Kidney (tissue), 14 donors: Measurements from ENCODE around the gene ZNF254. TPM values are rescaled to one million over a fixed set of nuclear protein-coding genes. Genes with fewer than 3 reads are reported as not detected.

Source experiments
- DNase-seq, 5 donors: peaks; one replicate each; pipeline ENCODE4 v3.0.0-alpha.2; 2013 to 2020
- FAIRE-seq: peaks from 2 replicates; lab custom pipeline; 2012; peaks lifted over from hg19 to GRCh38; lab: Jason Lieb, UNC
- H3K27ac ChIP-seq, 2 donors: one replicate each; pipeline ENCODE4 v1.7.0; 2013; ENCODE audit warnings: low read depth in 2 of 2, low read length in 2 of 2, inconsistent platforms in 1 of 2
- H3K27me3 ChIP-seq: one replicate; pipeline ENCODE4 v1.7.1; 2013; ENCODE audit warnings: low read length, inconsistent platforms; ENCODE audit not compliant: control insufficient read depth, insufficient read depth
- H3K36me3 ChIP-seq, 3 donors: one replicate each; pipeline versions ENCODE4 v1.7.0 to v1.7.1; 2013; ENCODE audit warnings: low read length in 3 of 3, control low read depth in 1 of 3, inconsistent platforms in 1 of 3; ENCODE audit not compliant: insufficient read depth in 3 of 3, control insufficient read depth in 2 of 3
- H3K4me1 ChIP-seq, 3 donors: one replicate each; pipeline versions ENCODE4 v1.7.0 to v1.7.1; 2013; ENCODE audit warnings: low read length in 3 of 3, inconsistent platforms in 1 of 3, low read depth in 1 of 3; ENCODE audit not compliant: control insufficient read depth in 2 of 3, insufficient read depth in 2 of 3
- H3K4me3 ChIP-seq, 3 donors: one replicate each; pipeline versions ENCODE4 v1.7.0 to v1.8.1; 2013; ENCODE audit warnings: low read length in 3 of 3, control low read depth in 1 of 3, inconsistent platforms in 1 of 3
- H3K9ac ChIP-seq, 3 donors: one replicate each; pipeline versions ENCODE4 v1.7.0 to v1.7.1; 2013; ENCODE audit warnings: low read length in 3 of 3, control low read depth in 1 of 3, inconsistent platforms in 1 of 3
- H3K9me3 ChIP-seq, 3 donors: one replicate each; pipeline versions ENCODE4 v1.7.0 to v1.7.1; 2013; ENCODE audit warnings: low read length in 3 of 3, control low read depth in 1 of 3, inconsistent platforms in 1 of 3; ENCODE audit not compliant: control insufficient read depth in 2 of 3, insufficient read depth in 1 of 3
- intact Hi-C: fragments of 100-400 bp; cut with DNase I; formaldehyde crosslinking; loops from one replicate; pipeline ENCODE4 v1.11.1; 2022
- polyA plus RNA-seq: library from polyadenylated mRNA; stranded (reverse); fragments of 350-450 nt; fragmentation: Illumina TruSeq; extraction: RNeasy Lipid Tissue Mini Kit (QIAGEN cat#74804); gene quantifications from one replicate; pipeline ENCODE4 v1.2.3, GENCODE V29; 2014; ENCODE audit warnings: low read depth, low replicate concordance; ENCODE audit not compliant: insufficient read depth
- total RNA-seq: library from RNA; stranded (reverse); fragmentation: NEBNext Ultra II Directional; extraction: Animal tissue kit (Norgen Biotek cat#: 25700); gene quantifications from one replicate; pipeline ENCODE4 v1.2.1, GENCODE V29; 2021
- TF ChIP-seq, protein P1 (sequence below): IDR thresholded peaks from 3 replicates; pipeline ENCODE4 v1.5.1; 2012; ENCODE audit warnings: mild to moderate bottlenecking, moderate library complexity, borderline replicate concordance; ENCODE audit not compliant: insufficient read depth; ENCODE audit errors: extremely low read depth
- donor health status: control.
- donor health status: control.
- donor health status: control.
- donor health status: control.
- donor health status: control.
- donor health status: DM: yes; HTN: yes; CAD: no.
- donor health status: Normal renal cell carcinoma (clear cell type).

Gene ZNF254
- total and polyA plus RNA-seq, 2 donors from 2014 or later: 5.7 to 23.1 TPM

DNA sequence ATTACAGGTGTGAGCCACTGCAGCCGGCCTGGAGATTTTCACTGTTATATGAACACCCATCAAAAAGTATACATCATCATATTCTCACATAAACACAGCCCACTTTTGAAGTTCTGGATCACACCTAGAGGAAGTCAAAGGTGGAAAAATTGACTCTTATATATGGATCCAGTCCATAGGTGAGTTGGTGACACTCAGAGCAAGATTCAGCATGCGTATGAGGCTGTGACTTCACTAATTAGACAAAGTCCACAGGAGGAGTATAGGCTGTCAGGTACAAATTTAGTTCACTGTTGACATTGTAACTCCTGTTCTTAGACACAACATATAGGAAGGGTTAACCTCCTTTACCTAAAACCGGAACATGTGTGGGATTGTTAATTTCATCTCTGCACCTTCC, 31.4 kb upstream of the ZNF254 start:
- peaks cover 26 to 52% (median 50%) of the 10 kb centered on the region in 3 donors for H3K36me3 ChIP-seq

DNA sequence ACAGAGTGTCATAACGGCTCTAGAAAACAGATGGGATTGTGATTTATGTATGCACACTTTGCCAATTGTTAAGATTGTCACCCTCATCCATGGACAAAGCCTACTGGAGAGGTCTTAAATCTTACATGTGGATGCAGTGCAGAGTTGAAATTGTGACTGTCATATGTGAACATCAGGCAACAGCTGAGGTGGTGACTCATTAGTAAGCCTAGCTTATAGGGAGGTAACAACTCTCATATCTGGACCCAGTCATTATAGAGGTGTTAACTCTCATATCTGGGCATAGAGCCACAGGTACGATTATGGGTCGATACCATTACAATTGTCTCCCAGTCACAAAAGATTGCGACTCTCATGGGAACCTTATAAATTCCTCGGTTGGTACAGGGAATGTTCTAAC, 29.8 kb upstream of the ZNF254 start:
- Histone ChIP-seq H3K36me3 (peaks cover 23 to 51% (median 44%) of the 10 kb centered on the region in 3 donors), H3K4me1 (no peaks in the 10 kb centered on the region), H3K9ac (no peak overlapping the region), H3K27ac (no peak overlapping the region), H3K4me3 (no peak overlapping the region), H3K9me3 (no peaks in the 10 kb centered on the region), H3K27me3 (no peaks in the 10 kb centered on the region)
- intact Hi-C loops: no loop called here
- no peak for FAIRE-seq
- no peak for DNase-seq
- TF ChIP-seq, protein P1, sequence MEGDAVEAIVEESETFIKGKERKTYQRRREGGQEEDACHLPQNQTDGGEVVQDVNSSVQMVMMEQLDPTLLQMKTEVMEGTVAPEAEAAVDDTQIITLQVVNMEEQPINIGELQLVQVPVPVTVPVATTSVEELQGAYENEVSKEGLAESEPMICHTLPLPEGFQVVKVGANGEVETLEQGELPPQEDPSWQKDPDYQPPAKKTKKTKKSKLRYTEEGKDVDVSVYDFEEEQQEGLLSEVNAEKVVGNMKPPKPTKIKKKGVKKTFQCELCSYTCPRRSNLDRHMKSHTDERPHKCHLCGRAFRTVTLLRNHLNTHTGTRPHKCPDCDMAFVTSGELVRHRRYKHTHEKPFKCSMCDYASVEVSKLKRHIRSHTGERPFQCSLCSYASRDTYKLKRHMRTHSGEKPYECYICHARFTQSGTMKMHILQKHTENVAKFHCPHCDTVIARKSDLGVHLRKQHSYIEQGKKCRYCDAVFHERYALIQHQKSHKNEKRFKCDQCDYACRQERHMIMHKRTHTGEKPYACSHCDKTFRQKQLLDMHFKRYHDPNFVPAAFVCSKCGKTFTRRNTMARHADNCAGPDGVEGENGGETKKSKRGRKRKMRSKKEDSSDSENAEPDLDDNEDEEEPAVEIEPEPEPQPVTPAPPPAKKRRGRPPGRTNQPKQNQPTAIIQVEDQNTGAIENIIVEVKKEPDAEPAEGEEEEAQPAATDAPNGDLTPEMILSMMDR: no peak

More for the DNA sequence above, 31.4 kb upstream of the ZNF254 start:
- no peaks in the 10 kb centered on the region for H3K4me1 ChIP-seq
- TF ChIP-seq, protein P1: no peak
- no peak overlapping the region for H3K27ac ChIP-seq
- H3K9me3 ChIP-seq: no peaks in the 10 kb centered on the region
- no peak overlapping the region for H3K9ac ChIP-seq
- no peaks in the 10 kb centered on the region for H3K27me3 ChIP-seq
- no peak overlapping the region for H3K4me3 ChIP-seq
- FAIRE-seq (no peak), DNase-seq (no peak)
- intact Hi-C loops: no loop called here

DNA sequence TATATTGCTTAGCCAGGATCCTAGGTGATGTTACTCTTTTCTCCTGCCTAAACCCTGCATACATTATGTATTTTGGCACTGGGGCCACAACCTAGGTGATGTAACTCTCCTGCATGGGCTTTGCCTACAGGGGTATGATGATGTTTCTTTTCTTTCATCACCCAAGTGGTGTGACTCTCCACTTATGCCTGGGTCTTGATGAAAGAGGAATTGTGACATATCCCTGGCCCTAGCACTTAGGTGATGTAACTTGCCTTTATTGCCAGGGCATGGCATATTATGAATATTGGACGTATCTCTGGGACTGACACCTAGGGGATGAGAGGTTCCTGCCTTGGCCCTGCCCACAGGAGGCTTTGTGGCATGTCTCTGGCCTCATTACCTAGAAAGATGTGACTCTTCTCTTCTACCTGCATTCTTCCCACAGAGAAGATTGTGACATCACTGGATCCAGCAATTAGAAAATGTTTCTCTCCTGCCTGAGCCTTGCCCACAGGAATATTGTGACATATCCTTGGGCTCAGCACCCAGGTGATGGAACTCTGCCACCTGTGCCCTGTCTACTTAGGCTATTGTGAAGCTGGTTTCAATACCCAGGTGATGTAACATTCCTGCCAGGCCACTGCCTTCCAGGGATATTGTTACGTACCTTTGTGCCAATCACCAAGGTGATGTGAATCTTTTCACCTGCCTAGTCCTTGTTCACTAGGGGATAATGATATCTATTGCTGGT, 27.3 kb upstream of the ZNF254 start:
- intact Hi-C loops: no loop called here
- FAIRE-seq: no peak
- DNase-seq: no peak
- TF ChIP-seq, protein P1: no peak
- H3K9ac ChIP-seq: no peak overlapping the region
- H3K4me3 ChIP-seq: no peak overlapping the region
- H3K27ac ChIP-seq: no peak overlapping the region
- H3K36me3 ChIP-seq: peaks cover 16 to 30% (median 29%) of the 10 kb centered on the region in 3 donors
- H3K4me1 ChIP-seq: no peaks in the 10 kb centered on the region
- no peaks in the 10 kb centered on the region for H3K27me3 ChIP-seq
- no peaks in the 10 kb centered on the region for H3K9me3 ChIP-seq
